Nephron (organoid): ENCODE data around the gene THTPA.

Experiments used
- H3K27ac Mint-ChIP-seq, 3 experiments: 2 replicates each; pipeline ENCODE4 v1.8.0; 2020; ENCODE audit warnings: mixed read lengths in 3 of 3, mild to moderate bottlenecking in 2 of 3, moderate library complexity in 1 of 3
- H3K27me3 Mint-ChIP-seq: 2 replicates; pipeline ENCODE4 v1.8.0; 2021; ENCODE audit warnings: low read depth, mild to moderate bottlenecking, moderate library complexity, mixed read lengths
- H3K36me3 Mint-ChIP-seq: 2 replicates; pipeline ENCODE4 v1.8.0; 2020; ENCODE audit warnings: low read depth, mixed read lengths
- H3K4me1 Mint-ChIP-seq: 2 replicates; pipeline ENCODE4 v1.8.0; 2020; ENCODE audit warnings: mixed read lengths
- H3K4me3 Mint-ChIP-seq, 3 experiments: 2 replicates each; pipeline ENCODE4 v1.8.0; 2020; ENCODE audit warnings: mild to moderate bottlenecking in 3 of 3, mixed read lengths in 3 of 3, moderate library complexity in 2 of 3
- H3K9me3 Mint-ChIP-seq: 2 replicates; pipeline ENCODE4 v1.8.0; 2020; ENCODE audit warnings: mixed read lengths
- CTCF ChIP-seq, 3 experiments: fragments of 200-600 bp; sonication (generic); IDR thresholded peaks; one replicate each; pipeline ENCODE4 v1.5.0; 2021; ENCODE audit warnings: antibody characterized with exemption in 3 of 3; ENCODE audit not compliant: unreplicated experiment in 3 of 3

THTPA gene

GRCh38 chr14:23539248-23540140, 16.6 kb upstream of the THTPA start:
- H3K4me3 Mint-ChIP-seq, result peak overlapping the region in 2 of 3 experiments; percentile 47 to 64
- H3K4me1 Mint-ChIP-seq, result peaks cover 34% of the 10 kb centered on the region
- no peaks in the 10 kb centered on the region for H3K27me3 Mint-ChIP-seq
- H3K27ac Mint-ChIP-seq, result peak overlapping the region; percentile 77 to 92 (median 91)
- TF ChIP-seq CTCF (IDR thresholded peaks at IDR 0.05; ENCODE audit: unreplicated experiment in 3 of 3), result peak; percentile 73 to 79 (median 77)
- H3K36me3 Mint-ChIP-seq, result peaks cover 3% of the 10 kb centered on the region
- H3K9me3 Mint-ChIP-seq, result no peaks in the 10 kb centered on the region

GRCh38 chr14:23540141-23540469, 16.0 kb upstream of the THTPA start:
- H3K9me3 Mint-ChIP-seq, result no peaks in the 10 kb centered on the region
- no peak for TF ChIP-seq CTCF (IDR thresholded peaks at IDR 0.05; ENCODE audit: unreplicated experiment in 3 of 3)
- no peak overlapping the region for H3K27ac Mint-ChIP-seq
- peaks cover 40% of the 10 kb centered on the region for H3K4me1 Mint-ChIP-seq
- H3K27me3 Mint-ChIP-seq, result no peaks in the 10 kb centered on the region
- H3K36me3 Mint-ChIP-seq, result peaks cover 3% of the 10 kb centered on the region
- H3K4me3 Mint-ChIP-seq, result no peak overlapping the region

GRCh38 chr14:23542261-23542660, 13.8 kb upstream of the THTPA start:
- H3K27me3 Mint-ChIP-seq, result no peaks in the 10 kb centered on the region
- H3K4me1 Mint-ChIP-seq, result peaks cover 46% of the 10 kb centered on the region
- no peak overlapping the region for H3K4me3 Mint-ChIP-seq
- H3K9me3 Mint-ChIP-seq, result no peaks in the 10 kb centered on the region
- H3K36me3 Mint-ChIP-seq, result peaks cover under 1% of the 10 kb centered on the region
- peak overlapping the region in 1 of 3 experiments; percentile 43 for H3K27ac Mint-ChIP-seq
- no peak for TF ChIP-seq CTCF (IDR thresholded peaks at IDR 0.05; ENCODE audit: unreplicated experiment in 3 of 3)

GRCh38 chr14:23543403-23543802, 12.7 kb upstream of the THTPA start:
- TF ChIP-seq CTCF (IDR thresholded peaks at IDR 0.05; ENCODE audit: unreplicated experiment in 3 of 3), result no peak
- Mint-ChIP-seq H3K27ac (peak overlapping the region in 2 of 3 experiments; percentile 56 to 90), H3K27me3 (no peaks in the 10 kb centered on the region), H3K9me3 (no peaks in the 10 kb centered on the region), H3K4me1 (peaks cover 38% of the 10 kb centered on the region), H3K4me3 (no peak overlapping the region), H3K36me3 (no peaks in the 10 kb centered on the region)

- no peaks in the 10 kb centered on the region for H3K36me3 Mint-ChIP-seq
- no peaks in the 10 kb centered on the region for H3K9me3 Mint-ChIP-seq
- TF ChIP-seq CTCF (IDR thresholded peaks at IDR 0.05; ENCODE audit: unreplicated experiment in 3 of 3), result no peak
- H3K4me3 Mint-ChIP-seq, result peak overlapping the region in 2 of 3 experiments; percentile 33 to 70
- peak overlapping the region; percentile 17 to 64 (median 64) for H3K27ac Mint-ChIP-seq
- H3K27me3 Mint-ChIP-seq, result no peaks in the 10 kb centered on the region
- H3K4me1 Mint-ChIP-seq, result peaks cover 24% of the 10 kb centered on the region
Measured at GRCh38 chr14:23544511-23545447, 11.3 kb upstream of the THTPA start.
